Measurements from ENCODE around the gene EYS. TPM values are rescaled to one million over a fixed set of nuclear protein-coding genes. Genes with fewer than 3 reads are reported as not detected.

EYS gene
- total and polyA plus RNA-seq, 8 donors, result 0.24 to 0.85 (median 0.55) TPM

GRCh38 chr6:63731930-63732329 is 1975.1 kb downstream of the EYS start:
- TF ChIP-seq CTCF (IDR thresholded peaks at IDR 0.05), result no peak
- H3K9me3 ChIP-seq, result peaks cover 0 to 7% of the 10 kb centered on the region in 2 donors
- intact Hi-C loops (cut with DNase I), result no loop called here
- no peak overlapping the region for H3K4me3 ChIP-seq
- no peaks in the 10 kb centered on the region for H3K4me1 ChIP-seq
- H3K27me3 ChIP-seq, result no peaks in the 10 kb centered on the region
- no peak overlapping the region for H3K27ac ChIP-seq
- no peak for DNase-seq
- no peak for ATAC-seq
- H3K36me3 ChIP-seq, result no peaks in the 10 kb centered on the region

GRCh38 chr6:63730311-63730710 is 1976.7 kb downstream of the EYS start:
- ATAC-seq (no peak), DNase-seq (no peak)
- Histone ChIP-seq H3K27ac (no peak overlapping the region), H3K4me1 (no peaks in the 10 kb centered on the region), H3K36me3 (no peaks in the 10 kb centered on the region), H3K27me3 (no peaks in the 10 kb centered on the region), H3K4me3 (no peak overlapping the region), H3K9me3 (no peaks in the 10 kb centered on the region)
- TF ChIP-seq CTCF (IDR thresholded peaks at IDR 0.05), result no peak
- intact Hi-C loops (cut with DNase I), result no loop called here

GRCh38 chr6:63724721-63725120 is 1982.3 kb downstream of the EYS start:
- ATAC-seq (no peak), DNase-seq (no peak)
- H3K4me1 ChIP-seq, result no peaks in the 10 kb centered on the region
- H3K27ac ChIP-seq, result no peak overlapping the region
- no peaks in the 10 kb centered on the region for H3K36me3 ChIP-seq
- H3K4me3 ChIP-seq, result no peak overlapping the region
- intact Hi-C loops (cut with DNase I), result no loop called here
- no peak for TF ChIP-seq CTCF (IDR thresholded peaks at IDR 0.05)
- H3K9me3 ChIP-seq, result no peaks in the 10 kb centered on the region
- no peaks in the 10 kb centered on the region for H3K27me3 ChIP-seq

- H3K4me1 ChIP-seq, result no peaks in the 10 kb centered on the region
- no peak overlapping the region for H3K4me3 ChIP-seq
- intact Hi-C loops (cut with DNase I), result no loop called here
- H3K36me3 ChIP-seq, result no peaks in the 10 kb centered on the region
- no peaks in the 10 kb centered on the region for H3K9me3 ChIP-seq
- no peak overlapping the region for H3K27ac ChIP-seq
- ATAC-seq (no peak), DNase-seq (no peak)
- no peaks in the 10 kb centered on the region for H3K27me3 ChIP-seq
- no peak for TF ChIP-seq CTCF (IDR thresholded peaks at IDR 0.05)
These were observed 1985.8 kb downstream of the EYS start for GRCh38 chr6:63721181-63721580.

GRCh38 chr6:63716169-63716568 is 1990.9 kb downstream of the EYS start:
- Histone ChIP-seq H3K9me3 (no peaks in the 10 kb centered on the region), H3K4me1 (no peaks in the 10 kb centered on the region), H3K27ac (no peak overlapping the region), H3K27me3 (no peaks in the 10 kb centered on the region), H3K36me3 (peaks cover 0 to 23% of the 10 kb centered on the region in 2 donors), H3K4me3 (no peak overlapping the region)
- intact Hi-C loops (cut with DNase I), result no loop called here
- no peak for DNase-seq
- no peak for TF ChIP-seq CTCF (IDR thresholded peaks at IDR 0.05)
- no peak for ATAC-seq

Measured in left lung (tissue), 10 donors.